Upper lobe of right lung (tissue), 1 donor: ENCODE data around the gene CPEB2. TPM values are rescaled to one million over a fixed set of nuclear protein-coding genes. Genes with fewer than 3 reads are reported as not detected.

Source experiments
- ATAC-seq: fragments of 200-7000 bp; cut with Tn5 transposase; one replicate; pipeline ENCODE4 v1.9.1; 2020; ENCODE audit warnings: mild to moderate bottlenecking, moderate library complexity
- DNase-seq: peaks from one replicate; pipeline ENCODE4 v3.0.0-alpha.2; 2020
- H3K27ac ChIP-seq: fragments of 200-600 bp; one replicate; pipeline ENCODE4 v1.8.0; 2022
- H3K27me3 ChIP-seq: fragments of 200-600 bp; one replicate; pipeline ENCODE4 v1.8.0; 2022; ENCODE audit warnings: mild to moderate bottlenecking
- H3K36me3 ChIP-seq: fragments of 200-600 bp; one replicate; pipeline ENCODE4 v1.8.0; 2022
- H3K4me1 ChIP-seq: fragments of 200-600 bp; one replicate; pipeline ENCODE4 v1.8.0; 2022
- H3K4me3 ChIP-seq: fragments of 200-600 bp; one replicate; pipeline ENCODE4 v1.8.0; 2022; ENCODE audit warnings: mild to moderate bottlenecking
- H3K9me3 ChIP-seq: fragments of 200-600 bp; one replicate; pipeline ENCODE4 v1.8.0; 2022
- intact Hi-C: fragments of 100-400 bp; cut with DNase I; formaldehyde crosslinking; loops from one replicate; pipeline ENCODE4 v1.11.0; 2022
- total RNA-seq: library from RNA; stranded (reverse); fragmentation: NEBNext Ultra II Directional; extraction: Animal tissue kit (Norgen Biotek cat#: 25700); gene quantifications from one replicate; pipeline ENCODE4 v1.2.1, GENCODE V29; 2021
- TF ChIP-seq, protein P1 (sequence below): fragments of 200-600 bp; IDR thresholded peaks from one replicate; pipeline ENCODE4 v1.8.0; 2022; ENCODE audit warnings: antibody characterized with exemption
- donor health status: DM: no; HTN: yes; CAD: no; lungs with severe emphysema.

CPEB2 gene
- total RNA-seq, 1 donor from 2014 or later, result 25.6 TPM

DNA sequence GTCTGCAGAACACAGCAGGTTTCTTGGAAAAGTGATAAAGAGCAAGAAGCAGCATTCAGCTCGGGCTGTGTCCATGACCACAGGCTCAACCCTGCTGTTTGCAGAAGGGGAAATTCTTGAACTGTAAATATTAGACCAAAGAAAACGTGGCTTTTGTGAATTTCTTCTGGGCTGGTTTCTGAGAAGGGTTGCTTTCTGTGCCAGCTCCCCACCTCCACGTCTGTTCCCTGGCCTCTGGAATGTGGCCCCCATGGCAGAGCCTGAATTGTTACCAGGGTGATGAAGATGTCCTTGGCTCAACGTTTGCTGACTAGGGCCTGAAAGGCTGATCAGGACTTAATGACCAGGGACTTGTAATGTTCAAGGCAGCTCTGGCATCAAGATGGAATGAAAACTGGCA lies 116.0 kb downstream of the CPEB2 start:
- no peak for DNase-seq
- ATAC-seq, result no peak
- Histone ChIP-seq H3K4me1 (no peaks in the 10 kb centered on the region), H3K27ac (no peak overlapping the region), H3K27me3 (no peaks in the 10 kb centered on the region), H3K36me3 (no peaks in the 10 kb centered on the region), H3K9me3 (no peaks in the 10 kb centered on the region), H3K4me3 (no peak overlapping the region)
- TF ChIP-seq, protein P1, sequence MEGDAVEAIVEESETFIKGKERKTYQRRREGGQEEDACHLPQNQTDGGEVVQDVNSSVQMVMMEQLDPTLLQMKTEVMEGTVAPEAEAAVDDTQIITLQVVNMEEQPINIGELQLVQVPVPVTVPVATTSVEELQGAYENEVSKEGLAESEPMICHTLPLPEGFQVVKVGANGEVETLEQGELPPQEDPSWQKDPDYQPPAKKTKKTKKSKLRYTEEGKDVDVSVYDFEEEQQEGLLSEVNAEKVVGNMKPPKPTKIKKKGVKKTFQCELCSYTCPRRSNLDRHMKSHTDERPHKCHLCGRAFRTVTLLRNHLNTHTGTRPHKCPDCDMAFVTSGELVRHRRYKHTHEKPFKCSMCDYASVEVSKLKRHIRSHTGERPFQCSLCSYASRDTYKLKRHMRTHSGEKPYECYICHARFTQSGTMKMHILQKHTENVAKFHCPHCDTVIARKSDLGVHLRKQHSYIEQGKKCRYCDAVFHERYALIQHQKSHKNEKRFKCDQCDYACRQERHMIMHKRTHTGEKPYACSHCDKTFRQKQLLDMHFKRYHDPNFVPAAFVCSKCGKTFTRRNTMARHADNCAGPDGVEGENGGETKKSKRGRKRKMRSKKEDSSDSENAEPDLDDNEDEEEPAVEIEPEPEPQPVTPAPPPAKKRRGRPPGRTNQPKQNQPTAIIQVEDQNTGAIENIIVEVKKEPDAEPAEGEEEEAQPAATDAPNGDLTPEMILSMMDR, result no peak
- intact Hi-C loops, result no loop called here
